MM.1S (cell line): Measurements from ENCODE around the gene TMEM238.

Experiments used
- EZH2 ChIP-seq: fragments of 300-600 bp; sonication (generic); optimal IDR thresholded peaks from 2 replicates; pipeline ENCODE3; 2017; ENCODE audit warnings: low read depth, mild to moderate bottlenecking, antibody characterized with exemption, low read length, mixed read lengths
- EZH2phosphoT487 ChIP-seq: fragments of 300-600 bp; sonication (generic); IDR thresholded peaks from 2 replicates; pipeline ENCODE4 v1.6.1; 2018; ENCODE audit warnings: antibody characterized with exemption, low read length
- TF ChIP-seq, protein P1 (sequence below): fragments of 300-600 bp; sonication (generic); IDR thresholded peaks from 2 replicates; pipeline ENCODE4 v1.5.1; 2016; ENCODE audit warnings: antibody characterized with exemption, low read length, mixed read lengths

DNA sequence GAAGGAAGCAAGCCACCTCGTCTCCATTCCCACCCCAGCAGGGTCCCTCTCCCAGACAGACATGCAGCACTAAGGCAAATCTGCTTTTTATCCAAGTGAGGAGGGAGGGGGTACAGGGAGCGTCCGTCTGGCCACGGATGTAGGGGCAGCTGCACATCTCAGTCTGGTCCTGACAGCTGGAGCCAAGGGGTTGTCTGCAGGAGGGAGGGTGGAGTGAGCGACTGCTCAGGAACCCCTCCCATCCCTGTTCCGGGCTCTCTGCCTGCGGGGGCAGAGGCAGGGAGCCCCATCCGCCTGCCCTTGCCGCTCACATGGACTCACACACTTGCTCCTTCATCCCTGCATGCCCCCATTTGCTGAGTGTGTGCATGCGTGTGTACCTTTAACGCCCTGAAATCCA, 4.9 kb downstream of the TMEM238 start:
- TF ChIP-seq, protein P1, sequence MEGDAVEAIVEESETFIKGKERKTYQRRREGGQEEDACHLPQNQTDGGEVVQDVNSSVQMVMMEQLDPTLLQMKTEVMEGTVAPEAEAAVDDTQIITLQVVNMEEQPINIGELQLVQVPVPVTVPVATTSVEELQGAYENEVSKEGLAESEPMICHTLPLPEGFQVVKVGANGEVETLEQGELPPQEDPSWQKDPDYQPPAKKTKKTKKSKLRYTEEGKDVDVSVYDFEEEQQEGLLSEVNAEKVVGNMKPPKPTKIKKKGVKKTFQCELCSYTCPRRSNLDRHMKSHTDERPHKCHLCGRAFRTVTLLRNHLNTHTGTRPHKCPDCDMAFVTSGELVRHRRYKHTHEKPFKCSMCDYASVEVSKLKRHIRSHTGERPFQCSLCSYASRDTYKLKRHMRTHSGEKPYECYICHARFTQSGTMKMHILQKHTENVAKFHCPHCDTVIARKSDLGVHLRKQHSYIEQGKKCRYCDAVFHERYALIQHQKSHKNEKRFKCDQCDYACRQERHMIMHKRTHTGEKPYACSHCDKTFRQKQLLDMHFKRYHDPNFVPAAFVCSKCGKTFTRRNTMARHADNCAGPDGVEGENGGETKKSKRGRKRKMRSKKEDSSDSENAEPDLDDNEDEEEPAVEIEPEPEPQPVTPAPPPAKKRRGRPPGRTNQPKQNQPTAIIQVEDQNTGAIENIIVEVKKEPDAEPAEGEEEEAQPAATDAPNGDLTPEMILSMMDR: no peak
- TF ChIP-seq EZH2 (no peak), EZH2phosphoT487 (no peak)
